HUDEP-2 (cell line): Measurements from ENCODE around the gene PAPSS1.
"Not testable (repeated sequence)": the region's sequence is repeated elsewhere in the genome, so short reads cannot be mapped to it uniquely, and the experiment has no call there.

Experiments
- DNase-seq, 76 experiments: peaks; one replicate each; lab custom pipeline; 2025; ENCODE audit not compliant: unreplicated experiment in 76 of 76; lab: John Stamatoyannopoulos, UW

Gene PAPSS1

DNA sequence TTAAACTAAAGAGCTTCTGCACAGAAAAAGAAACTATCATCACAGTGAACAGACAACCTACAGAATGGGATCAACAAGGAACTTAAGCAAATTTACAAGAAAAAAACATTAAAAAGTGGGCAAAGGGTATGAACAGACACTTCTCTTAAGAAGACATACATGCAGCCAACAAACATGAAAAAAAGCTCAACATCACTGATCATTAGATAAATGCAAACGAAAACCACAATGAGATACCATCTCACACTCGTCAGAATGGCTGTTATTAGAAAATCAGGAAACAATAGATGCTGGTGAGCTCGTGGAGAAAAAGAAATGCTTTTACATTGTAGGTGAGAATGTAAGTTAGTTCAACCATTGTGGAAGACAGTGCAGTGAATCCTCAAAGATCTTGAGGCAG, 27.8 kb downstream of the PAPSS1 start:
- DNase-seq = no peak

DNA sequence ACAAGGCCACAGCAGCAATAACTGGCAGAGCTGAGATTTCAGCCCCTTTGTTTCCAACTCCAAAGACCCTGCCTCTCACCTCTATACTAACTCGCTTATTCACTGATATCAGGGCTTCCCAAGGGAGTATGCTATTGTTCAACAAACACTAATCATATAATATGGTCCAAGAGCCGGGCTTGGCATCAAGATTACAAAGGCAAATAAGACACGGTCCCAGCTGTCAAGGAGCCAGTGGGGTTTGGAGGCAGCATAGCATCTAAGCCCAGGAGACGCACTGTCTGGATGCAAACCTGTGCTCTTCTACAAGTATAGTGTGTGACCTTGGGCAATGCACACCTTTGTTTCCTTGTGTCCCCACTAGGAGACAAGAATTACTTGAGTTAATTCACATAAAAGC, 28.7 kb downstream of the PAPSS1 start:
- DNase-seq = no peak

DNA sequence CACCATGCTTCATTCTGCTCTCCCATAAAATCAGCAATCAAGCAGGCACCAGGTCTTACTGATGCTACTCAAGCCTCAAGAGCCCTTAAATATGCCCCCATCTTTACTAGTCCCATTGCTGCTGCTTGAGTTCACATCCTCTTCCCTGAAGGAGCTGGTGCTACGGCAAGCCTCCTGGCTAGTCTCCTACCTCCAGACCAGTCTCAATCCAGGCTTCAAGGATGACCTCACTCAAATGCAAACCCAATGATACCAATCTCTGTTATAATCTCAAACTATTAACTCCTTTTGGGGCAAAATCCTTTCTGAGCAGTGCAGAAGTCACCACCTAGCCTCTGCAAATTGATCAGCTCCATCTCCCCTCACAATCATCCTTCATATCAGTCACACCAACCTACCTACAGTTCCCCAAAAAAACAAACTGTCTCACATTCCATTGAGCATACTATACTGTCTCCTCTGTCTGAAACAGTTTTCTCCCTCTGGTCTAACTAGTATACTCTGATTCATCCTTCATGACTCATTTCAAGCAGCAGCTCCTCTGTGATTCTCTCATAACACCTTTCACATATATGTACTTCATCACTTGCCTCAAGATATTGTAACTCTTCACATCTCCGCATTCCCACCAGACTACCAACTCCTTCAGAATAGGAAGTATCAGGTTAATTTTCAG, 30.0 kb downstream of the PAPSS1 start:
- no peak for DNase-seq

GRCh38 chr4:107688421-107688820, 31.6 kb downstream of the PAPSS1 start:
- DNase-seq = no peak

GRCh38 chr4:107685740-107686139, 34.3 kb downstream of the PAPSS1 start:
- no peak for DNase-seq

DNA sequence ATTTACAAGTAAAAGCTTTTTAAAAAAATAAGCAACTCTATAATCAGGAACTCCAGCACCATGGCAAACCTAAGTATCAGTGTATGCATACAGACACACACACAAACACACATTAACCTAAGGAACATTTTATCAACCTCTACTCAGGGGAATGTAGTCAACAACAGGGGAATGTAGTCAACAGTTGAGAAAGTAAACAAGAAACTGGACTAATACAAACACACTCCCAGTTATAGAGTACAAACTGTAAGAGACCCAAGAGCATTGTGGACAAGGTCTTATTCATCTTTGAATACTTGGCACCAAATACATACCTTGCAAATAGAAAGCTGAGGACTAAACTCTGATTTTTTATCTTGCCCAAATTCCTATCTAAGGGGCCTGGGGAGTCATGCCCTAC, 36.2 kb downstream of the PAPSS1 start:
- DNase-seq = no peak

GRCh38 chr4:107682306-107682705, 37.7 kb downstream of the PAPSS1 start:
- no peak for DNase-seq

- DNase-seq = no peak
These were observed 51.0 kb downstream of the PAPSS1 start for GRCh38 chr4:107669068-107669467.

DNA sequence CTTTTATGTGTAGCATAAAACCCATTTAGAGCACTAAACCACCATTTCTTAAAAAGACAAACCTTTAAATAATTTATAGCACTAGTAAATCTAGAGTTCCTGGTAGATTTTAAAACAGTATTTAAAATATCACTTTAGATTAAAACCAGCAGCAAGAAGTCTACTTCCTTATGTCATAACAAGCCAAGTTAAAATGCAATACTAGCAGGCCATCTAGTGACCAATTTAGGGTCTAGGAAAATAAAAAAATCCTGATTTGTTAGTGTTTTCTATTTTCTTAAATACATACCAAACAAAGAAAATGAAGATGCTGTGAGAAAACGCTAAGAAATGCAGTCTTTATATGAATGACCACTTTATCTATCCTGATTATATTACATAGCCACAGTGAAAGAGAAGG, 53.9 kb downstream of the PAPSS1 start:
- peak in 4 of 76 experiments; percentile 0 to 3 (median 2) for DNase-seq

DNA sequence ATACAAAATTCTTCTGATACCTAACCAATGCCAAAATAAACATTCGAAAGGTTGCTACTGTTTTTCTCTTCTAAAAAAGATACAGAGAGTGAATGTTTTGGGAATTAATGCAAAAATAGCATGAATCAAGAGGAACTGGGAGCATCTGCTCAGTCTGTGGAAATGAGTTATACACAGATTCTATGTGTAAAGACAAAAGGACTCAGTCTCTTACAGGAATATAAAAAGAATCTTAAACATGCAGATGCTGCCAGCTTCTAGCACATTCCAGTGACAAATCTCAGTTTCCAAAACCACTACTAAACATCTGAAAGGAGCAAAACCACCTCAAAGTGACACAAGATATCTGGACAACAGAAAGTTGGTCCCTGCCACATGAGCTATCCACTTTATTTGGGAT, 55.0 kb downstream of the PAPSS1 start:
- DNase-seq = no peak

- no peak for DNase-seq
These were observed 61.4 kb downstream of the PAPSS1 start for GRCh38 chr4:107658400-107659336.

DNA sequence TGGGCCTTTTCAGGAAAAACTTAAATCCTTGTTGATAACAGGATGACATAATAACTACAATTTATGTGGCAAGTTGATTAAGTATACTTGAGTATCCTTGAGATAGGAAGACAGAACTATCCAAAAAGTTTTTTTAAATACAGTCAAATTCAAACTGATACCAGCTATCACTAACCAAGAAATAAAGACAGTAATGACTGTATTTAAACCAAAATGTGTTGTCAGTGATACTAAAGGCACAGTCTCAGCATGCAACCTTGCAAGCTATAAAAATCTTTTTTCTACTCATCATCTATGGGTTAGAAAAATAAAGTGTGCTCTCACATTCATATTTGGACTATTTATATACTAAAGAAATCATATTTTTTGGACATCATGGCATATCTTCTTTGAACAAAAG, 64.7 kb downstream of the PAPSS1 start:
- no peak for DNase-seq

DNA sequence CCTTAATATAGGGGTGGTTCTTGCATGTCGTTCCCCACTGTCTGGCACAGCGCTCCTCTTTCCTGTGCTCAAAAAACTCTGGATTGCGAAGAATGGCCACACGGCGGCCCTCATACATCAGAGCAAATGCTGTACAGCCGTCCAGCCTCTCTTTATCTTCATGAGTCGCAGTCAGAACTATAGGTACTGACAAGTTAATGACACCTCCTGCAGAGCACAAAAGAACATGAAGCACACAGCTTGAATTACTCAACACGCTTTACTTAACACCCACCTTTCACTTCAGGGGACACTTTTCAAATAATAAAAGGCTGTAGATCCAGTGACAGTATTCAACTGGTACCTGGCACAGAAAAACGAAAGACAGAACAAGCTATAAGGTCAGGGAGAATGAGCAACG, 65.3 kb downstream of the PAPSS1 start:
- no peak for DNase-seq

DNA sequence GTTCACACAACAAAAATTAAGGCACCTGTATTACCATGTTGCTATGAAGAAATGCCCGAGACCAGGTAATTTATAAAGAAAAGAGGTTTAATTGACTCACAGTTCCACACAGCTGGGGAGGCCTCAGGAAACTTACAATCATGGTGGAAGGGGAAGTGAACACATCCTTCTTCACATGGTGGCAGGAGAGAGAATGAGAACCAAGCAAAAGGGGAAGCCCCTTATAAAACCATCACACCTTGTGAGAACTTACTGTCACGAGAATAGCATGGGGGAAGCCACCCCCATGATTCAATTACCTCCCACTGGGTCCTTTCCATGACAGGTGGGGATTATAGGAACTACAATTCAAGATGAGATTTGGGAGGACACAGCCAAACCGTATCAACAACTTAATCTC, 68.6 kb downstream of the PAPSS1 start:
- DNase-seq = not testable (repeated sequence)

GRCh38 chr4:107650251-107650650, 69.8 kb downstream of the PAPSS1 start:
- DNase-seq = no peak

- no peak for DNase-seq
These were observed 71.6 kb downstream of the PAPSS1 start for GRCh38 chr4:107648178-107648991.

GRCh38 chr4:107647591-107647990, 72.4 kb downstream of the PAPSS1 start:
- DNase-seq = no peak

GRCh38 chr4:107645604-107646003, 74.4 kb downstream of the PAPSS1 start:
- no peak for DNase-seq

DNA sequence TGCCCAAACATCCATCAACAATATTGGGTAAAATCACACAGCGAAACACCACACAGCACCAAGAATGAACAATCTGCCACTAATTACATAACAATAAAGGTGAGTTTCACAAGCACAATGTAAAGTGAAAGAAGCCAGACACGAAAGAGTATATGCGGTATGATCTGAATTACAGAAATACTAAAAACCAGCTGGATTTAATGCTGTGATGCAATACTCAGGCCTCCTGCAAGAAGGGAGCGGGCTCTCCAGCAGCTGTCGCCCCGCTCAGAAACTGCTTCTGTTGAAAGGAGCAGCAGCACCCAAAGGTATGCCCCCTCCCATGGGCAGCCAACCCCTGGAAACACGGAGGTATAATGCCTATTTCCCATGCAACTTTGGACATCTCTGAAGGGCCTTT, 77.0 kb downstream of the PAPSS1 start:
- DNase-seq = no peak

DNA sequence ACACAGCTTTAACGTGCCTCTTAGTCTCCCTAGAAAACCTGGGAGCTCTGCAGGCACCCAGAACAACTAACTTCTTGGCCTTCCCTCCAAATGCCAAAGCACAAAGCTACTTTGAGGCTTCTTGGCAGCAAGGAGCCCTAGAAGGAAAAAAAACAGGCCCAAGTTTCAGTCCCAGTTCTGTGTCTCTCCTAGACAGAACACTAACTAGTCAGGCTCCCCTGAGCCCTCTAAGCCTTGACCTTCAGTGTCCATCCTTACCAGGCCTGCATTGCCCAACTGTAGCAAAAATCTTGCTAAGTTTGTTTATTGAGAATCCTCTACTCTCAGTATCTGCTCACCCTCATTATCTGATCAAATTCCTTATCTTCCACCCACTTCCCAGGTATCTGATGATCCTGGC, 79.2 kb downstream of the PAPSS1 start:
- no peak for DNase-seq

- no peak for DNase-seq
These were observed 79.8 kb downstream of the PAPSS1 start for GRCh38 chr4:107640197-107640596.
